NCI-H460 (cell line): ENCODE results near the gene SMYD3. TPM values are rescaled to one million over a fixed set of nuclear protein-coding genes. Genes with fewer than 3 reads are reported as not detected.

Experiments used
- DNase-seq: peaks from one replicate; pipeline ENCODE4 v3.0.0-alpha.2; 2016; ENCODE audit warnings: low read depth; ENCODE audit errors: extremely low read depth
- total RNA-seq: library from RNA; depleted of rRNA; stranded (reverse); fragments of >200 nt; shearing (Covaris generic); gene quantifications from 2 replicates; pipeline ENCODE4 v1.2.3, GENCODE V29; 2014

The SMYD3 gene
- total RNA-seq, 1 experiment from 2014 or later: 348 TPM

DNA sequence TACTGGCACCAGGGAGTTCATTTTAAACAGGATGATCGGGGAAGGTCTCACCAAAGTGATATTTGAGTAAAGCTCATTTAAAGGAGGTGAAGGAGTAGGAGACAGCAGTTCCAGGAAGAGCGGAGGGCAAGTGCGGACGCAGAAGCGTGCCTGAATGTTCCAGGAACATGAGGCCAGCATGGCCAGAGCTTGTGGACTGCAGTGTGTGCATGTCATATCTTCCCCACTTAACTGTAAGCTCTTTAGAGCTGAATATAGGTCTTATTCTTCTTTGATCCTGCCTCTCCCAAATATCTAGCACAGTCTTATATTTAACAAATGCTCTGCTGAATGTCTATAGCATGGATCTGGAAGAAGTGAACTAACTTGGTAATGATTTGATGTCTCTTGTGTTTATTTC, 639.3 kb downstream of the SMYD3 start:
- DNase-seq: no peak

DNA sequence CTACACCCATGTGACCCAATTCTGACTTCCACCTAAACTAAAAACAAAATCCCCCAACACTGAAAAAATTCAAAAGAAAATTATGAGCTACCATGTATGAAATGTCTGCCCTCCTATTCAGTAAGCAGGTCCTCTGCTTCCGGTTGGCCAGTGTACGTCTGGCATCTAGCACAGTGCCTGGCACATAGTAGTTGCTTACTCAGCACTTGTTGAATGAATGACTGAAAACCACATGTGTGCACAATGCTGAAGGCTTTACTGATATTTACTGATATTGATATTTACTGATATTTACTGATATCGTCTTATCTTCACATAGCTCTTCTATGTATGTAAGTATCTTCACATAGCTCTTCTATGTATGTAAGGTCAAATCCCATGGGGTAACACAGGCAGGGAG, 642.2 kb downstream of the SMYD3 start:
- no peak for DNase-seq

DNA sequence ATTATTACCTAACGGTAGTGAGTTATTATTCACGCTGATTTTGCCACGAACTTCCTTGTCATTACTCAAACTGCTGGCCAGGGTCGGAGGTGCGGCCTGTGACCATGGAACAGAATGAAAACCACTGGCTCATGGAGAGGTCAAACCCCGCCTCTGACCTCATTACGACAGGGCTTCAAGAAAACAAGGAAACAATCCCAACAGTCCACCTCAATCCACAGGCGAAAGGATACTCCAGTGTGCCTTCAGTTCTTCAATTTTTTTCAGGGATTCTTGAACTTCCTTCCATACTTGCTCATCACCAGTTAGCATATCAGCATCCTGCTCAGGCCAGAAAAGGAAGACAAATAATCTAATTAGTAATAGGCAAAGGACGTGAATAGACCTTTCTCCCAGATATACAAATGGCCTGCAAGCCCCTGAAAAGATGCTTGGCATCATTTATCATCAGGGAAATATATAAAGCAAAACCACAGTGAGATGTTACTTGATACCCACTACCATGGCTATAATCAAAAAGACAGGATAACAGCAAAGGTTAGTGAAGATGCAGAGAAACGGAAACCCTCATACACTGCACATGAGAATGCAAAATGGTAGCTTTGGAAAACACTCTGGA, 643.4 kb downstream of the SMYD3 start:
- no peak for DNase-seq

DNA sequence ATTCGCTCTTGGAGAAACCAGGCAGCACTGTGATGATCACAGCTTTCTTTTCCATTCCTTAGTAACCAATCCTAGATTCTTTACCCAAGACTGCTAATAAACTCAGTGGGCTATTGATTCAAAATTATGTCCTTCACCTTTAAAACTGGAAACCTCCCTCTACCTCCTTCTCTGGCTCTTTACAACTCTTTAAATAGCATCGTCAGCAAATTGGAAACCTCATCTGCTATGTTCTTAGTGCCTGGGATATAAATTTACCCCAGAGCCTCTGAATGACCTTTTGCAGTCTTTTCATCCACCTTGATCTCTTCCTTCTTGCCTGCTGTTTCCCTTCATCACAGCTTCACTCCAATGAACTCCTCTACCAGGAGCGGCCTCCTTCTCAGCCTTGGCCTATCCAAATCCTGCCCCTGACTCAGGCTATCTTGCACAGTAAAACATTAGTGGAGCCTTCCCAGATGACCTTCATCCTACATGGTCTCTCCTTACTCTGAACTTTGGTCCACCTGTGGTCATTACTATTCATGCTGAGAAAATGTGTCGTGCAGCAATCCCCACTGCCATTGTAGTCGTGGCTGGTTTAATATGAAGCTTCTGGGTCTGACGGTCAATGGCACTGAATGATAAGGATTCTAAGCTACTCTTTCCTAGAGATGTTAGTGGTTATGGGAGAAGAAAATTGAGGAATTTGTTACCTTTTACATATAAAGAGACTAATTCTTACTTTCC, 644.1 kb downstream of the SMYD3 start:
- DNase-seq: no peak

DNA sequence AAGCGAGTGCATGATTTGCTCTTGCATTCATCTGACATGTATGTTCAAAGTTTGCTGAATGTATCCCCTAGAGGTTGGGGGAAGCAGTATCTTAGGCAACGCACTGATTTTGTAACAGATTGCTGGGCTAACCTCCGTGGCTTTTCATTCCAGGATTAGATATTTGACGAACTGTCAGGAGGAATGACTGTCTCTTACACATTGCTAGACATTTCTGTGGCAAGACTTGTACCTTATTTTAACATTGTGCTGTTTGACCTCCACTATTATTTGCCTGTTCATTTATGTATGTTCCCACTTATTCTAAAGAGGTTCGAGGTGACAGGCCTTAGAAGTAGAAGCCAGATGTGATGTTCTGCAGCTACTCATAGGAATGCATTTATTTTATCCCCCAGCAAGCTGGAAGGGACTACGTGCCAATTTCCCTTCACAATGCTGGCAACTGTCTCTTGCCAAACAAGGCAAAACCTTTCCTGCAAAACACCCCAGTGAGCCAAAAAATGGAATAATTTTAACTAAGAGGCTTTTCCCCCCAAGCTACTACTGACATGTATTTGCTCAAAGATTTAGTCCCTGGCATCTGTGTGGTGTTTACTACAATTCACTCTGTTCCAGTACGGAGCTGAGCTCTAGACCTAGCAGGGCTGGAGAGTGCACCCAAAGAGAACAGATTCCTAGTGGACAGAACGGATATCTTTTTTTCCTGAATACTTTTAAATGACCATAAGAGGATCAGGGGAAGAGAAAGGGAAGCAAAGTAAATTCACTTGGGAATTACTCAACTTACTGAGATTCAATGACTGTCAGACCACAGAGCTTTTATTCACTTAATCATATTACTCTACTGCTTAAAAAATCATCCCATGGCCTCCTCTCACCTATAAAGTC, 646.2 kb downstream of the SMYD3 start:
- no peak for DNase-seq

DNA sequence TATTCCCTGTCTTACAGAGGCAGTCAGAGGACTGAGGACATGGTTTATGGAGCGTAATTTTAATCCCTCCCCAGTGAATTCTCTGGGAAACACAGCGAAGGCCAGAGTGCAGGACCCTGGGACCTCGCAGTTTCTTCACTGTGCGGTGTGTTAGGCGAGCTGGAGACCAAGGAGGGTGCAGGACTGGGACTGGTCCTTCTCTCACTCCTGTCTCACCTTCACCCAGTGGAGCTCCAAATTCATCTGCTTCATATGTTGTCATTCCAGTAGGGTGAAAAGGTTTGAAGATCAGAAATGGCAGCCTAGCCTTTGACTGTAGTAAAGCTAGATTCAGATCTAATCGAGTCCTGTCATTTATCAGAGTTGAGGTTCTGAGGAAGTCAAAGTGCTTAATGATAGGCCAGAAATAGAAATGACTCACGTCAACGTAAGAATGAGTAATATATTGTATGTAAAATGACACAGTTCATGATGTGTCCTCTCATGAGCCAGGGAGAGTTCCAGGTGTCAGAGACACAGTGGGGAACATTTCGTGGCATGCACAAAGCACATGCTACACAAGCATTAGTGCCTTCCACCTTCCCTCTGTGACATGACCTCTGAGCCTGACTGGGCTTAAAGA, 647.5 kb downstream of the SMYD3 start:
- no peak for DNase-seq

DNA sequence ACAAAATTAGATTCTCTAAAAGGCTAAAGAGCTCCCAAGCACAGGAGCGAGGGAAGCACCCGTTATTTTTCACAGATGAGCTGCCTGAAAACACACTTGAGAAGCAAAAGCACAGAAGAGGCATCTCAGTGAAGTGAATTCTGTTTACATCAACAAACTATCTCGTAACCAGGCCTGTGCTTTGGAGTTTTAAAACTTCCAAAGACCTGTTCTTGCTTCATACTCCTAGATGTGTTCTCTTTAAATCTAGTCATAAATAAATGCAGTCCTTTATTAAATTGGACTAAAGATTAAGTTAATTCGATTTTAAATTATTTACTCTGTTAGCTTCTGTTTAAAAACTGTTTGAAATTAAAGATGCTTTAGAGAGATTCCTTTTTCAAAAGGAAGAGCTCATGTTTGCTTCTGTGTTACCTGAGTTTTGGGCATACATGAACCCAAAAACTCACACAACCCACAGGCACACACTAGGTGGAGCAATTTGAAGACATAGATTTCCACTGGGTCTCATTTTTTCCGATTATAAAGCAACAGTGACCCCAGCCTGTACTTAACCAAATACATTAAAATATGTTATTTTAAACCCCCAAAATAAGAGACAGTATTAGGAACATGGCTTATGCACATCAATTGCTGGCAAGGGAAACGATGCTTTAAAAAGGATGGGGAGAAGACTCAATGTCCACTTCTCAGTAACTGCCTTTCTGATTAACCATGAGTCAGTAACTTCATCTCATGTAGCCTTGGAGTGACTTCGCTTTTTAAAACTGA, 648.2 kb downstream of the SMYD3 start:
- DNase-seq: no peak

DNA sequence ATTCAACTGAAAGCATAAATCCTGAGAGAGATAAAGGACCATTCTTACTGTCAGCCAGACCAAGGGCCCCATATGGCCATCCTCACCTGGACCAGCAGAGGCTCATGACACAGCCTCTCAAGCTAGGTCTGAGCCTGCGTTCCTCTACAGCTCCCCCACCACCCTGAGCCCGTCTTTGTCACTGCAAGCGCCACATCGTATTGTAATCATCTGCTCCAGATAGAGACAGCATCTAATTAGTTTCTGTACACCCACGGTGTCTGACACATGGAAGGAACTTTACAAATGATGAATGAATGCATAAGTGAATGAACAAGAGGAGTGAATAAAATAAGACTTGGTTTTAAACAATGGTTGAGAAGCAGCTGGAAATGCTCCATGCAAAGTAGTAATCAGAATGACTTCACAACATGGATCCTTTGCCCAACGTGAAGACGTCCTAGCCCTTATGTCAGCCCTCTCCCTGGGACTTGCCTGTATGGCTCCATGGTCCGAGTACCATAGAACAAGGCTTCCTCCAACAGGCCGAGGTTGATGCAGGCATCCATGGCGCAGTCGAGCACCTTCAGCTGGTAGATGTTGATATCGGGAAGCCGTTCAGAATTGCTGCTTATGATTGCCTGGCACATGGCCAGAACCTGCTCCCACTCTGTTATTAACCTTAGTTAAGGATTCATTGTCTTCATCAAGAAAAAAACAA, 648.9 kb downstream of the SMYD3 start:
- no peak for DNase-seq

DNA sequence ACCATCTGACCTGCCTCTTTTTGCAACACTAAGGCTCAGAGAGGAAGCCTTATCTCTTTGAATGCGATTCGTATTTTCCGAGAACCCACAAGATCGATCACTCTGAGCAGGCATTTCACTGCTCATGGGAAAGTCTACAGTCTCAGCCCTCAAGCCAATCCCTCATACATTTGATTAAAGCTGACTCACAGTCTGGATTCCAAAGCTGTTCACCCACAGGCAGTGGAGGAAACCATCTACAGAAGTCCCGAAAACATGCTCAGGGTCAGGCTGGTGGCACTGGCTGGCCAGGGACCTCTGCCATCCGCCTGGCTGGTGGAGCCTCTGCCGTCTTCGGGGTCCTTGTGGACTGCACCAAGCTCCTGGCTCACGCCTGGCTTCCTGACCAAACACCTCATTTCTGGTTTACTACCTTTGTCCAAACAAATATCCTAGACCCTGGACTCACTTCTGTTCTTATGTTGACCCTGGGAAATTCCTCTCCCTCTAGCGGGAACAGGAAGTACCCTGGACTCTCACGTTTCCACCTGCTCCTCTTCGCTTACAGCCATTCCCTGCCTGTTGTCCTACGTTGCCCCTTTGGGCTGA, 650.0 kb downstream of the SMYD3 start:
- no peak for DNase-seq

DNA sequence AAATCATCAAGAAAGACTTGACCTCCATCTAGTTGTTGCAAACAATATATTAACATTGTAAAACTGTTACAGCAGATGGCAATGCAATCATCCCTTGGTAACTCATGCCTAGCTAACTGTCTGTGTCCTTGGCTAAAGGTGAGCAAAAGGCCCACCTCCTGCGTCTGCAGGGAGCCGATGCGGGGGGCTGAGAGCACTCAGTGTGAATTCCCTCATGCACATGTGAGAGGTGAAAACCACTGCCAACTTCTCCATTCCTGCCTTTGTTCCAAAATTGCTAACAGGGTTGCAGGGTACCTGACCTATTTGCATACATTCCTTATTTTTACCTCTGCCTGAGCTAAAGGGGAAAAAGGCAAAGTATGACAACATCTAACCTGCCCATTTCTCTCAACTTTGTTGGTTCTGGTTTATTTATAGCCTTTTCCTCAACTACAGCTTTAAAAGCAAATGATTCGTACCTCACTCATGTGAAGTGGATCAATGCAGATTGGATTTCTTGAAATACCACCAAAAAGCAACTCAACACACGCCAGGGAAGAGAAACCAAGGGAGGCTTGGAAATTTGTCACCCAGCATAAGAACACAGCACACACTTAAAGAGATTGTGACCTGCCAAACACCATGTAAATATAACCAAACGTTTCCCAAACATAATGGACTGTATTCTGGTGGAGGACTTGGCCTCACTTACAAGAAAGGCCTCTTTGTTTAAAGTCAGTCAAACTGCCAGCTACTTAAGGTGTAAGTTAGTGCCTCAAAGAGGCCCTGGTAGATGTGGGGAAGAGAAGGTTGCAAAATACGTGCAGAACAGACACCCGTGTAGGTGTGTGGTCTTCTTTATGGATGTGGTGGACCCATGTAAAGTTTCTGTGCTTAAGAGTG, 651.0 kb downstream of the SMYD3 start:
- DNase-seq: no peak

DNA sequence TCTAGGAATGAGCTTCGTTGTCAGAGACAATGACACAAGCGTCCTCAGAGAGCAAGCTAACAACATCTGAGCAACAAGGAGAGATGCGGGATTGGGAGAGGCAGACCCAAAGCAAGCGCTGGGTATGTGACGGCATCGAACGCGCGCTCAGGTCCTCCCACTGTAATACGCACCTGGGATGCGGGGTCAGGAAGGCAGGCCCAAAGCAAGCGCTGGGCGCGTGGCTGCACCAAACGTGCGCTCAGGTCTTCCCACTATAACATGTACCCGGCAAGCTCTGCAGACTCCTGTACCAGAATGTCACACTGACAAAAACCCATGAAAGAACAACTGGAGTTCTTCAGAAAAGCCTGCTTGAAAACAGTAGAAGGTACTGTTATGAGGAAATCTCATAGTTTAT, 653.8 kb downstream of the SMYD3 start:
- DNase-seq: no peak

DNA sequence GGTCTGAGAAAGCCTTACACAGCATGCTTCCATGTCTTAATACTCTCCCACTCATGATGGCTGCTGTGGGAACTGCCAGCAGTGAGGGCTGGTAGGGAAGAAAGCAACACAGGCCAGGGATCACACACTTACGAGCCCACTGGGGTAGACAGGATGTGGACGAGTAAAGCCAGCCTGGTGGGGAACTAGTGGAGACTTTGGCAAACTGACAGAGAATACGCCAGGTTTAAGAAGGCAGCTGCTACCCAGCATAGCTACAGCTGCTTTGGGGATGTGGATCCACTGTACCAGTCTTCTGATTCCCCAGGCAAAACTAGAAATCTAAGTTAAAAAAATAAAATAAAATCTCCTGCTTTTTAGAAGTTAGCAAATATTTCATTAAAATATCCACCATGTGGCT, 664.0 kb downstream of the SMYD3 start:
- no peak for DNase-seq

DNA sequence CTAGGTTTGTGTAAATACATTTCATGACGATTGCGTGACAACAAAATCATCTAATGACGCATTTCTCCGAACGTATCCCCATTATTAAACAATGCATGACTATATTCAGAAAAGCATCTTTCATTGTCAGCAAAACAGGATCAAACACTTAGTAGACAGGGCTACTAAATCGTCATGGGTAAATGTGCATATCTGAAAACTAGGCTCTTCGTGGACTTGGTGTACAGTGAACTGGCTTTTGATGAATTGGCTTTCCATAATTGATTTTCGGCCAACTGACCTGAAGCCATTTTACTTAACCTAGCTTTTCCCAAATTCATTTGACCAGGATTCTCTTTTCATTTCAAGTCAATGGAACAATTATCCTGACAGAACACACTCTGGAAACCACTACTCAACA, 665.0 kb downstream of the SMYD3 start:
- DNase-seq: no peak

DNA sequence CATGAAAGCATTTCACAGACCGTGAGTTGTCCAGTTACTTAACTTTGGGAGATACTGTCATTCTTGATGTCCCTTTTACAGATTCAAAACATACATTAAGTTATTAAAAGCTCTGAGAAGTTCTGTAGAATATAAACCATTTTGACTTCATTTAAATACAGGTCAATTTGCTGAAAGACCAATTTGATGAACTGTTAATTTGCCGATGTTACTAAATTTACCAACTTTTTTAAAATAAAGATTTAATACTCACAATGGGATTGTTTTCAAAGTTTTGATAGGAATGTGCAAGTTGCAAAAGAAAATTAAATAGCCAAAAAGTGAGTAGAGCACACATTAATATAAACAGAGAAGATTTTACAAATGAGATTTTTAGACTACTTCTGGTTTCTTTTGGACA, 666.1 kb downstream of the SMYD3 start:
- no peak for DNase-seq

DNA sequence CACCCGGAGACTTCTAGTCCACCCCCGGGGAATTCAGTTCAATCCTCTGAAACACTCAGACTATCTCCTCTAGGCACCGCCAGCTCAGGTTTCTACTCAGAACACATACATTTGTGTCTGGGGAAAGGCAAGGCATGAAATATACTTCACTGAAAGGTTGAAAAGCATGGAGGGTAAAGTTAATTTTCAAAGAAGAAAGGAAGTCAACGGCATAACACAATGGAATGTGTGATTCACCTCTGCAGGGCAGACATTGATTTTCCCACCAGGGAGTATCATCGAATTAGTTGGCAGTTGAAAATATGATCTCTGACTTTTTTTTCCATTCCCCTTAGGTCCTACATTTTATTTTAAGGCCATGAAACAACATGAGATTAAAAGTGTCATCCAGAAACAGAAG, 669.4 kb downstream of the SMYD3 start:
- DNase-seq: no peak

DNA sequence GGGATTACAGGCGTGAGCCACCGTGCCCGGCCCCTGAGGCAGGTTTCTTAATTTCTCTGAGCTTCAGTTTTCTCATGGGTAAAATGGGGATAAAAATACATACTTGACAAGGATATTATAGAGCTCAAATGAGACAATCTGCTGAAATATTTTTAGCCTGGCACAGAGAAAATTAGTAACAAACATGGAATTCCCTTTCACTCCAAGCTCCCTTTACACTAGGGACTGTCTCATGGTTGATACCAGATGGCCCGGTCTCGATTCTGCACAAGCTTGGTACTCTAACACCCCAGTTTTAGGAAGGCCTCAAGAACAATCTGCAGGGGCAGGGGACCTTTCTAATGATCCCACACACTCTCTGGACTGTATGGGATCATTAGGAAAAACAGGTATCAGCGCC, 671.7 kb downstream of the SMYD3 start:
- no peak for DNase-seq

DNA sequence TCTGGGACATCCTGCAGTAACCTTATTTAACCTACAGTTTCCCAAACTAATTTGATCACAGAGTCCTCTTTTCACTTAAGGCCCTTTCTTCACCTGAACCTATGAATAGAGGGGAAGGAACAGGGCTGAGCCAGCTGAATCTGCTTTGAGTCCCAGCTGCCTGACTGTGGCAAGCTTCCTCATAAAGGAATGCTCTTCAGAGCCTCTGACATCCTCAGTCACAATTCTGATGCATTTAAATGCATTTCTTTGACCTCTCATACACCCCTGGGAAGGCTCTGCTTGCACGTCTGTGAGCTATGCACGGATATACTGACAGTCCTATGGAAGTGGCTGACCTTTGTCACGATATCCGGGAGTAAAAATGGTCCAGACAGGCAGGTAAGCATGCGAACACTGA, 673.1 kb downstream of the SMYD3 start:
- DNase-seq: no peak

DNA sequence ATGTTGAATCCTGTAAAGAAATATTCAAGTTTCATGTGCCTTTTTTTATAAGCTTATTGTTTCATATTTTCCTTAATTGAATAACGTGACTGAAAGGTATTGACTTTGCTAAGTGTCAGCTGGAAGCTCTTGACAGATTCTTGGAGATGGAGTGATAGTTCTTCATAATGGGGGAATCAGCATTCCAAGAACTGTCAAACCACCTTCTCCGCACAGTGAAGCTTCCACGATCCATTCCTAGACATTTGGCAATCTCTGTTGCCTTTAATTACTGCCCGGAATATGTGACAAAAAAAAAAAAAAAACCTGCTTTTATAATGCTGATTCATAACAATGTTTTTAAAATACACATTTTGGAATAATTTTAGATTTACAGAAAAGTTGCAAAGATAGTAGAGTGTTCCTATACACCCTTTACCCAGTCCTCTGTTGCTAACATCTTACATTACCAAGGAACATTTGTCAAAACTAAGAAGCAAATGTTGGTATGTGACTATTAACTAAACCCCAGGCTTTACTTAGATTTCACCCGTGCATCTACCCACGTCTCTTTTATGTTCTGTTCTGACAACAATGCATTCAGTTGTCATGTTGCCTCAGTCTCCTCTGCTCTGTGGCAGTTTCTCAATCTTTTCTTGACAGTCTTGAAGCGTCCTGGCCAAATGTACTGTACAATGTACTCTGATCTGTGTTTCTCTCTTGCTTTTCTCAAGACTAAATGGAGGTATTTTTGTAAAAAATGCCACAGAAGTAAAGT, 674.1 kb downstream of the SMYD3 start:
- DNase-seq: no peak
